Measurements from ENCODE around the gene KRT75. TPM values are rescaled to one million over a fixed set of nuclear protein-coding genes. Genes with fewer than 3 reads are reported as not detected.

The KRT75 gene
- total RNA-seq, 1 experiment from 2014 or later = not detected

GRCh38 chr12:52405922-52406385 lies 28.2 kb downstream of the KRT75 start, which contains the start of gene KRT82:
Gene KRT82 (minus strand): TSS chr12:52406335. CDS start chr12:52406277, 58 bp downstream.
- CTCF ChIA-PET = interaction anchor here (1.1 kb wide), 1 partner anchor 10 kb away, joined by 5 read pairs; no protein-coding TSS in a partner anchor

DNA sequence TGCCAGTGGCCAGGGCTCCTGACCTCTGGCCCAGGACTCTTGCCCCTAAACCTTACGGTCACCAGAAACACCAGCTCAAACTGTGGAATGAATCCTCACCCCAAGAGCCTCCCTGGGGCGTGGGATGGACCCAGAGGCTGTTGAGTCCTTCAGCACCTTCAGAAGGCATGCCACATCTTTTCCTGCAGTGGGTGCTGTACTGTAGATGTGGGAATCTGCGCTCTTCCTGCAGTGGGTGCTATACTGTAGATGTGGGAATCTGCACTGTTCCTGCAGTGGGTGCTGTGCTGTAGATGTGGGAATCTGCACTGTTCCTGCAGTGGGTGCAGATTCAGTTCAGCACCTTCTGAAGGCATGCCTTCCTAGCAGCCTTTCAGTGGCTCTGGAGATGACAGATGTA lies 29.2 kb downstream of the KRT75 start:
- Histone ChIP-seq H3K27ac (ENCODE audit: low read depth, low read length) (no peak overlapping the region), H3K4me1 (ENCODE audit: control insufficient read depth in 1 of 2, insufficient read depth in 2 of 2, low read length in 2 of 2) (no peaks in the 10 kb centered on the region), H3K9ac (ENCODE audit: low read length) (no peak overlapping the region), H3K36me3 (ENCODE audit: control insufficient read depth in 1 of 2, insufficient read depth in 2 of 2, low read length in 2 of 2) (no peaks in the 10 kb centered on the region), H2AFZ (ENCODE audit: low read depth, low read length, poor library complexity, severe bottlenecking) (no peak overlapping the region), H3K4me2 (ENCODE audit: low read length) (no peak overlapping the region), H3K4me3 (replicated peaks in 1 of 2; ENCODE audit: low read depth in 1 of 2, low read length in 2 of 2) (no peak overlapping the region), H4K20me1 (ENCODE audit: insufficient read depth) (no peaks in the 10 kb centered on the region), H3K9me3 (ENCODE audit: control insufficient read depth in 1 of 2, insufficient read depth in 1 of 2, low read depth in 1 of 2, low read length in 2 of 2) (no peaks in the 10 kb centered on the region), H3K79me2 (ENCODE audit: insufficient read depth, low read length) (no peaks in the 10 kb centered on the region), H3K27me3 (ENCODE audit: insufficient read depth, low read length) (no peaks in the 10 kb centered on the region), H3K9me2 (ENCODE audit: insufficient read depth) (no peaks in the 10 kb centered on the region)
- no TSS peak for BruUV-seq (replicated peaks)
- TF ChIP-seq, protein P1, sequence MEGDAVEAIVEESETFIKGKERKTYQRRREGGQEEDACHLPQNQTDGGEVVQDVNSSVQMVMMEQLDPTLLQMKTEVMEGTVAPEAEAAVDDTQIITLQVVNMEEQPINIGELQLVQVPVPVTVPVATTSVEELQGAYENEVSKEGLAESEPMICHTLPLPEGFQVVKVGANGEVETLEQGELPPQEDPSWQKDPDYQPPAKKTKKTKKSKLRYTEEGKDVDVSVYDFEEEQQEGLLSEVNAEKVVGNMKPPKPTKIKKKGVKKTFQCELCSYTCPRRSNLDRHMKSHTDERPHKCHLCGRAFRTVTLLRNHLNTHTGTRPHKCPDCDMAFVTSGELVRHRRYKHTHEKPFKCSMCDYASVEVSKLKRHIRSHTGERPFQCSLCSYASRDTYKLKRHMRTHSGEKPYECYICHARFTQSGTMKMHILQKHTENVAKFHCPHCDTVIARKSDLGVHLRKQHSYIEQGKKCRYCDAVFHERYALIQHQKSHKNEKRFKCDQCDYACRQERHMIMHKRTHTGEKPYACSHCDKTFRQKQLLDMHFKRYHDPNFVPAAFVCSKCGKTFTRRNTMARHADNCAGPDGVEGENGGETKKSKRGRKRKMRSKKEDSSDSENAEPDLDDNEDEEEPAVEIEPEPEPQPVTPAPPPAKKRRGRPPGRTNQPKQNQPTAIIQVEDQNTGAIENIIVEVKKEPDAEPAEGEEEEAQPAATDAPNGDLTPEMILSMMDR (IDR thresholded peaks at IDR 0.05 in 2 of 3, conservative IDR thresholded peaks at IDR 0.05 in 1 of 3; ENCODE audit: borderline replicate concordance in 1 of 3, insufficient read depth in 1 of 3, low read depth in 2 of 3, low read length in 2 of 3) = peak; percentile 26 to 70 (median 43); a peak in 3 of 6 replicates
- TF ChIP-seq SP1 (IDR thresholded peaks at IDR 0.05; ENCODE audit: low read depth) (no peak), YY1 (IDR thresholded peaks at IDR 0.05; ENCODE audit: extremely low read depth, insufficient replicate concordance, low read depth, low read length) (no peak), POLR2AphosphoS5 (IDR thresholded peaks at IDR 0.05; ENCODE audit: low read depth, low read length) (no peak), RAD21 (IDR thresholded peaks at IDR 0.05; ENCODE audit: low read depth) (peak; percentile 30; the same call in 1 of the 2 replicates)
- intact Hi-C loops (cut with micrococcal nuclease) = no loop called here
- ATAC-seq = peak; percentile 76
- ChIA-PET RAD21 (ENCODE audit: low non-redundant PET in 1 of 2, low total read pairs in 2 of 2, uncharacterized antibody in 2 of 2, unreplicated experiment in 2 of 2) (no interaction called here), POLR2A (no interaction called here), CTCF (interaction anchor here (1.9 kb wide), 1 partner anchor 9 kb away, joined by 5 read pairs; no protein-coding TSS in a partner anchor)
- DNase-seq (ENCODE audit: low read depth, low spot score) = no peak

More at GRCh38 chr12:52405922-52406385, 28.2 kb downstream of the KRT75 start, which contains the start of gene KRT82:
- Histone ChIP-seq H3K4me3 (replicated peaks in 1 of 2; ENCODE audit: low read depth in 1 of 2, low read length in 2 of 2) (no peak within 1 kb of the TSS), H3K27ac (ENCODE audit: low read depth, low read length) (no peak within 1 kb of the TSS), H3K27me3 (ENCODE audit: insufficient read depth, low read length) (no peaks in the 10 kb centered on the region), H3K4me2 (ENCODE audit: low read length) (no peak within 1 kb of the TSS), H3K9me2 (ENCODE audit: insufficient read depth) (no peaks in the 10 kb centered on the region), H3K9ac (ENCODE audit: low read length) (no peak within 1 kb of the TSS), H3K9me3 (ENCODE audit: control insufficient read depth in 1 of 2, insufficient read depth in 1 of 2, low read depth in 1 of 2, low read length in 2 of 2) (no peaks in the 10 kb centered on the region), H3K36me3 (ENCODE audit: control insufficient read depth in 1 of 2, insufficient read depth in 2 of 2, low read length in 2 of 2) (no peaks in the 10 kb centered on the region), H2AFZ (ENCODE audit: low read depth, low read length, poor library complexity, severe bottlenecking) (no peak within 1 kb of the TSS), H3K79me2 (ENCODE audit: insufficient read depth, low read length) (no peaks in the 10 kb centered on the region), H3K4me1 (ENCODE audit: control insufficient read depth in 1 of 2, insufficient read depth in 2 of 2, low read length in 2 of 2) (no peaks in the 10 kb centered on the region), H4K20me1 (ENCODE audit: insufficient read depth) (no peaks in the 10 kb centered on the region)
- intact Hi-C loops (cut with micrococcal nuclease) = no loop called here
- TF ChIP-seq EZH2phosphoT487 (IDR thresholded peaks at IDR 0.05; ENCODE audit: borderline replicate concordance) = no peak
- no peak for TF ChIP-seq RAD21 (IDR thresholded peaks at IDR 0.05; ENCODE audit: low read depth)
- no peak for TF ChIP-seq SRF (IDR thresholded peaks at IDR 0.05; ENCODE audit: low read depth)
- no peak for DNase-seq (ENCODE audit: low read depth, low spot score)
- ATAC-seq = no peak
- ChIA-PET POLR2A (no interaction called here), RAD21 (ENCODE audit: low non-redundant PET in 1 of 2, low total read pairs in 2 of 2, uncharacterized antibody in 2 of 2, unreplicated experiment in 2 of 2) (no interaction called here)
- BruUV-seq (replicated peaks) = no TSS peak
